NCI-H82 (cell line): ENCODE measurements around the gene SEMA5A.

Experiments used
- DNase-seq: peaks from one replicate; lab custom pipeline; 2025; lab: John Stamatoyannopoulos, UW

The SEMA5A gene

DNA sequence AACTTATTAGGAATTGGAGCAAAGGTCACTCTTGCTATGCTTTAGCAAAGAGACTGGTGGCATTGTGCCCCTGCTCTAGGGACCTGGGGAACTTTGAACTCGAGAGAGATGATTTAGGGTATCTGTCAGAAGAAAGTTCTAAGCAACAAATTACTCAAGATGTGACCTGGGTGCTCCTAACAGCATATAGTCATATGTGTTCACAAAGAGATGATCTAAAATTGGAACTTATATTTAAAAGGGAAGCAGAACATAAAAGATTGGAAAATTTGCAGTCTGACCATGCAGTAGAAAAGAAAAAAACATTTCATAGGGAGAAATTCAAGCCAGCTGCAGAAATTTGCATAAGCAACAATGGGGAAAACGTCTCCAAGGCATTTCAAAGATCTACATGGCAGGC is 68.3 kb downstream of the SEMA5A start:
- DNase-seq, result no peak

- DNase-seq, result no peak
These were observed 71.5 kb downstream of the SEMA5A start for GRCh38 chr5:9474219-9475002.

GRCh38 chr5:9473624-9474023 is 72.3 kb downstream of the SEMA5A start:
- DNase-seq, result no peak

- DNase-seq, result no peak
These were observed 75.5 kb downstream of the SEMA5A start for GRCh38 chr5:9470410-9470809.

DNA sequence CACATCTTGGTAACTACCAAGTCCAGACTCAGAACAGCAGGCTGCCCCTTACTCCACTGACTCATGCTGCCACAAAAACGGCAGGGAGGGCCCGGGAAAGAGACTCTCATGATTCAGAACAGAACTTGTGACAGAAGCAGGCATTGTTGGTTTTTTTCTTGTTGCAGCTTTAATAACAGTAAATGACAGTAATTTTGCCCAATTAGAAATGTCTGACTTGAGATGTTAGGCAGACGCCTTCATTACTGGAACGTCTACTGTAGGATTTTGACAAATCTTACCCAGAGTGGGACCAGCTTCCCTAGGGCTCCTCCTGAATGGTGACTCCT is 77.9 kb downstream of the SEMA5A start:
- DNase-seq, result no peak

- DNase-seq, result no peak
These were observed 78.4 kb downstream of the SEMA5A start for GRCh38 chr5:9467199-9468059.

- no peak for DNase-seq
These were observed 79.2 kb downstream of the SEMA5A start for GRCh38 chr5:9466697-9467096.

- no peak for DNase-seq
These were observed 81.4 kb downstream of the SEMA5A start for GRCh38 chr5:9464478-9464877.

DNA sequence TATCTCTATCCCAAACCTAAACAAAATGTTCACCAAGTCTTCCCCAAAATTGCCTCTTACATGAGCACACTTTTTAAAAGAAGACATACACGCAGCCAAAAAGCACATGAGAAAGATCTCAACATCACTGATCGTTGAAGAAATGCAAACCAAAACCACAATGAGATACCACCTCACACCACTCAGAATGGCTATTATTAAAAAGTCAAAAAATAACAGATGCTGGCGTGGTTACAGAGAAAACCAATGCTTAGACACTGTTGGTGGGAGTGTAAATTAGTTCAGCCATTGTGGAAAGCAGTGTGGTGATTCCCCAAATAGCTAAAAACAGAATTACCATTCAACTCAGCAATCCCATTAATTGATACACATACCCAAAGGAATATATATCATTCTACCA is 83.8 kb downstream of the SEMA5A start:
- DNase-seq, result no peak

GRCh38 chr5:9460885-9461645 is 84.8 kb downstream of the SEMA5A start:
- DNase-seq, result no peak

DNA sequence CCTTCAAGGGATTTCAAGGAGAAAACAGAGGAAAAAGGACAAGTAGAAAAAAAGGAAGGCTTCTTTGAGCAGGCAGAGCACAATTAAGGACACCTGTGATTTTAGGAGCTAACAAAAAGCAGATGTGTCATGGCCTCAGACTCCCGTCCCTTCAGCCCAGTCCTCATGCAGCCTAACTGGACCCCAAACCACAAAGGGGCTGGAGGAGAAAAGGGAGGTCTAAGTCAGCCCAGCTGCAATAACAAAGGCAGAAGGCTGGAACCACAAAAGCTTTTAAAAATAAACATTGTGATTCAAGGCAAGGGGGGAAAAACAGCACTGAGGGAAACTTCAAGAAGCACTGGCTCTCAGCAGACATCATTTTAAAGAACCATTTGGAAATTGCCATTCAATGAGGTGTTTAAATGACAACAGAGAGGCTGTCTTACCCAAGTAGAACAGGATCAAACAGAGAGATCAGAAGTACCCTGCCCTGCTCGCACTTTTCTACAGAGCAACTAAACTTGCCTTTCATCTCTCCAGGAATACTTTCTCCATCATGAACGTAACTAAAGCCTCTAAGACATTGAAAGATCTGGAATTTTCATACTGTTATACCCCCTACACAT is 89.3 kb downstream of the SEMA5A start:
- DNase-seq, result no peak

GRCh38 chr5:9455826-9456434 is 89.9 kb downstream of the SEMA5A start:
- DNase-seq, result no peak

DNA sequence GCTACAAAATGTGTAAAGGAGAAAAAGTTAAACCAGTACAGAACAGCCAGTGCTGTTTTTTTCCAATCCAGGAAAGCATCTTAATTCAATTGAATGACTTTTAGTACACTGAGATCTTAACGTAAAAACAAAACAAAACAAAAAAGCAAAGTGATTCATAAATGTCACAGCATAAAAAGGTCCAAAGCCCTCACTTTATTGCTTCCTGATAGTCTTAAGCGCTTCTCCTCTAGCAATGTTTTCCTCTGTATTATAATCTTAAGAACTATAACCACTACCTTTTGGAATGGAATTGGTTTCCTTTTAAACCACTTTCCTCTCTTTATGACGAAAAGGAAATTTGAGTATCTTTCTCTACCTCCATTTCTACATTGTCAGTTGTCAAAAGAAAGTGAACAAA is 91.4 kb downstream of the SEMA5A start:
- no peak for DNase-seq

- no peak for DNase-seq
These were observed 91.8 kb downstream of the SEMA5A start for GRCh38 chr5:9454012-9454481.

GRCh38 chr5:9453480-9454011 is 92.3 kb downstream of the SEMA5A start:
- no peak for DNase-seq

- no peak for DNase-seq
These were observed 93.7 kb downstream of the SEMA5A start for GRCh38 chr5:9452181-9452580.

DNA sequence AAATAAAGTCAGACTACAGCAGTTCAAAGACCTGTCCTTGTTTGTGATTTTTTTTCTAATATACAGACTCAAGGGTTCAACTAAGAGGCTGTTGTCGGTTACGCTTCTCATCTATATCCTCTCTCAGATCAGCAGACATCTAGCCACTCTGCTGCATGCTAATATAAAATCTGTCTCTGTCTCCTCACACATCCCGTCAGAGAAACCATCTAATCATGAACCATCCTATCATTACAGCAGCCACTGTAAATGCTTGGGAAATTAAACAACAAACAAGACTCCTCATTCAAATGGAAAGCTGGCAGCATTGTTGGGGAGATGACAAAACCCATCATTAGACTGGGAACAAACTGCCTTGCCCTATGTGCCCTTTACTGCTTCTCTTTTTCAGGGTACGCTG is 94.8 kb downstream of the SEMA5A start:
- no peak for DNase-seq

DNA sequence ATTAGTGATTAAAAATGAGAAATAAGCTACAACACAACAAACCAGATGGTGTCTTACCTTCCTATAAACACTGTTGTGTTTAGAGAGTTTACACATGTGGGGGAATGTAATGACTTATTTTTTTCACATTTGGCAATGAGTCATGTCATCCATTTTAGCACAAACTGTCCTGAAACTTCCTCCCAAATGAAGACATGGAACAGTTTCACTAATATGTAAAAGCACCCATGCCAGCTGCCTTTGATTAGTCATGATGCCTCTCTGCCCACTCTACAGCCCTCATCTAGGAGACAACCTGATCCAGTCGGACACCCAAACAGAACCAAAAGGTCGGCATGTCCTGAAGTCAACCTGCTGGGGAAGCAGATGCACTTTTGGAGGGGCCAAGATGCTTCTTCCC is 98.2 kb downstream of the SEMA5A start:
- no peak for DNase-seq

DNA sequence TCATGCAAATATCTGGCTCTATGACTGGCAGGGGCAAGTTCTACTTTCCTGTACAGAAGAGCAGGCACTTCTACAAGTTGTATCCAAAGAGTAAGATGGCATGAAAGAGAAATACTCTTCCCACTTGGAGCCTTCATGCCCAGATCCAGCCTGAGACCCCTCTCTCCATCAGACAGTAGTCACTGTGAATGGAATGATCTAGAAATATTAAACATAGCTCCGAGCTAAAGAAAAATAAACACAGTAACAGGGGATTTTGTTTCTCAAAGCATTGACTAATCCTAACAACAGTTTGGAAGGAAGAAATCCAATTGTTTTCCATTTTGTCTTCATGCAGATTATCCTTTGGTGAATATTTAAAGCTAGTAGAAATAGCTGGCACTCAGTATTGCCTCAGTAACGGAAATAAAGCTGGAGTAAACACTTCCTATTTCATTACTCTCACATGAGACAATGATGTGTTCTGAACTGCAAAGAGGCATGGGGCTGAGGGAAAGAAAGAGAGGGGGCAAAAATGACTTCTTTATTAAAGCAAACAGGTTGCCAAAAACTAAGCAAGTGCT is 100.0 kb downstream of the SEMA5A start:
- no peak for DNase-seq

- no peak for DNase-seq
These were observed 101.5 kb downstream of the SEMA5A start for GRCh38 chr5:9444346-9444745.

DNA sequence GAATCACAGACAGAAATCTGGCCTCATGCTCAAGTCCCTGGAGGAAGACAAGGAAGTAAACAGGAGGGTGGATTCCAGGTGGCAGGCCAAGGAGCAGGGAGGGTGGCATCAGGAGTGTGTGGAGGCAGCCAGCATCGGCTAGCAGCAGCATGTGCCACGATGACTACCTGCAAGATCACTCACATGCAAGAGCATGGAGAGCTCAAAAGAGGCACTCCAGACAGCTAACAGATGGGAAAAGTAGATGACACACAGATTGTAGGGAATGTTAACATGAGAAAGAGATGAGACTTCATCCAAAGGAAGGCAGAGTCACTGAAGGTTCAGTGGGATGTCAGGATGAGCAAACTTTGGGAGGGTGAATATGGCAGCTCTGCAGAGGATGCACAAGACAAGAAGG is 104.3 kb downstream of the SEMA5A start:
- DNase-seq, result no peak
